GM12872 (cell line): ENCODE measurements around the gene MBD3L2B.
"Not testable (repeated sequence)": the region's sequence is repeated elsewhere in the genome, so short reads cannot be mapped to it uniquely, and the experiment has no call there.

Source experiments
- TF ChIP-seq, protein P1 (sequence below): IDR thresholded peaks from 3 replicates; pipeline ENCODE4 v1.5.1; 2011; ENCODE audit warnings: low read depth, mild to moderate bottlenecking, low read length, moderate library complexity; ENCODE audit not compliant: insufficient read depth

The MBD3L2B gene

DNA sequence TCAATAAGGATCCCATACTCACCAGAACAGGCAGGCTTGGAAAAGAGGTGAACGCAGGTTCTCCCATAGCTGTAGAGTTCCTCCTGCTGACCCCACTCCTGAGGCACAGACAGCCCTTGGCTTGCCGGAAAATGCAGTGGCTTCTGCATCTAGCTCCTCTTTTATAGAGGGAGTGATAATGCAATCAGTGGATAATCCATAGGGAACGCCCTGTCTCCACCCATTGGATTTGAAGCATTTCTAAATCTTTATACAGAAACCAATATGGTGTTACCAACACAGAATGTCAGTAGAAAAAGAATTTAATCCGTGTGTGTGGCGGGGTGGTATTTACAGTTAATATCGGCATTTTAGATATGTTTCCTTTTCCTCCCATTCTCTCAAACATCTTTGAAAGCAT, at the start of gene MBD3L2B:
Gene MBD3L2B, minus strand, starts transcription at position 101 of the 400 bp plus-strand sequence. Its CDS starts 34 bp downstream, at position 67.
- TF ChIP-seq, protein P1, sequence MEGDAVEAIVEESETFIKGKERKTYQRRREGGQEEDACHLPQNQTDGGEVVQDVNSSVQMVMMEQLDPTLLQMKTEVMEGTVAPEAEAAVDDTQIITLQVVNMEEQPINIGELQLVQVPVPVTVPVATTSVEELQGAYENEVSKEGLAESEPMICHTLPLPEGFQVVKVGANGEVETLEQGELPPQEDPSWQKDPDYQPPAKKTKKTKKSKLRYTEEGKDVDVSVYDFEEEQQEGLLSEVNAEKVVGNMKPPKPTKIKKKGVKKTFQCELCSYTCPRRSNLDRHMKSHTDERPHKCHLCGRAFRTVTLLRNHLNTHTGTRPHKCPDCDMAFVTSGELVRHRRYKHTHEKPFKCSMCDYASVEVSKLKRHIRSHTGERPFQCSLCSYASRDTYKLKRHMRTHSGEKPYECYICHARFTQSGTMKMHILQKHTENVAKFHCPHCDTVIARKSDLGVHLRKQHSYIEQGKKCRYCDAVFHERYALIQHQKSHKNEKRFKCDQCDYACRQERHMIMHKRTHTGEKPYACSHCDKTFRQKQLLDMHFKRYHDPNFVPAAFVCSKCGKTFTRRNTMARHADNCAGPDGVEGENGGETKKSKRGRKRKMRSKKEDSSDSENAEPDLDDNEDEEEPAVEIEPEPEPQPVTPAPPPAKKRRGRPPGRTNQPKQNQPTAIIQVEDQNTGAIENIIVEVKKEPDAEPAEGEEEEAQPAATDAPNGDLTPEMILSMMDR, result not testable (repeated sequence)

DNA sequence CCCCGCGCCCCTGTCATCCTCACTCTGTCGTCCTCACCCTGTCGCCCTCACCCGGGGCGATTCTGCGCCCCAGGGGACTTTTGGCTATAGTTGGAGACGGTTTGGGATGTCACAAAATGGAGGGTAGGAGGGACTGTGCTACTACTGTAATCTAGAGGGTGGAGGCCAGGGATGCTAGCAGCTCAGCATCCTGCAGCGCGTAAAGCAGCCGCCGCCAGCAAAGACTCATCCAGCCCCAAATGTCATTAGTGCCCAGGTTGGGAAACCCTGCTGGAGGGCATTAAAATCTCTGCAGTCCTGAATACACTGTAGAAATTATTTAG, 48.6 kb upstream of the MBD3L2B start:
- TF ChIP-seq, protein P1, result no peak

DNA sequence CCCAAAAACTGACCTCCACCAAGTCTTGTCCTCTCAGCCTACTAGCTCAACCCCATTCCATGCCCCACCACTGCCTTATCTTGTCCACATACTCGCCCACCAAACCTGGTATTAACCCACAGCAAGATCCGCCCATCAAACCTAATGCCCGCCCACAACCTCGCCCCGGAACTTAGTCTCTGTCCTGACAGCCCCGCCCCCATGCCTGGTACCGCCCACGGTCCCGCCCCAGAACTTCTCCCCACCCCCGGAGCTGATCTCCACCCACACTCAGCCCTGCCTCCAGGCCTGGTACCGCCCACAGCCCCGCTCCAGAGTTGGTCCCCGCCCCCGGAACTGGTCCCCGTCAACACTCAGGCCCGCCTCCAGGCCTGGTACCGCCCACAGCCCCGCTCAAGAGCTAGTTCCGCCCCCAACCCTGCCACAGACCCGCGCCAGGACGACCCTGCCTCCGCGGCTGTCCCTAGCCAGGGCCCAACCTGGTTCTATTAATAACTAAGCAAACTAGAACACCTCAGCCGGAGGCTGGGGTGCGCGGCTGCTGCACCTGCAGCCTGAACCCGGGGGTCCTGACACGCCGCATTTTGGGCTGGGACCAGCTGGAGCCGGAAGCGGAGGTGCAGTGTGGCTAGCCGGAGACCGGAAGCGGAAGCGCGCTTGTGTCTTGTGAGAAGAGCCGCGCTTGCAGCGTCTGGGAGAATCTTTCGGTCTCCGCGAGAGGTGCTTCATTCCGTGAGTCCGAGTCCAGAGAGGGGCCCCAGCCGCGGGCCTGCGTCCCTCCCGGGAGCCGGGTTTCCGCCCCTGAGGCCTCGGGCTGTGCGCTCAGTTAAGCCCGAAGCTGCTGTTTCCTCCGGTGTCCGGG, 48.0 kb upstream of the MBD3L2B start, which contains the start of gene ZNF557:
Gene ZNF557, plus strand, starts transcription at position 662 of the 862 bp plus-strand sequence. CDS start 5,372 bp downstream, outside the sequence.
- TF ChIP-seq, protein P1, result no peak

DNA sequence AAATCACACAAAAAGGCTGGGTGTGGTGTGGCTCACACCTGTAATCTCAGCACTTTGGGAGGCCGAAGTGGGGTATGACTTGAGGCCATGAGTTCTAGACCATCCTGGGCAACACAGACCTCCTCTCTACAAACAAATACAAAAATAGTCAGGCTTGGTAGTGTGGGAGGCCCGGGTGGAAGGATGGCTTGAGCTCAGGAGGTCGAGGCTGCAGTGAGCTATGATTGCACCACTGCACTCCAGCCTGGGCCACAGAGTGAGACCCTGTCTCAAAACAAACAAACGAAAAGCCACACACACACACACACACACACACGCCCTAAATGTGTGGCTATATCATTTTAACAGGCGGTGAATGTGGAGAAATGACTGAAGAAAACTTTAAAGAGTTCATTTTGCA, 47.4 kb upstream of the MBD3L2B start:
- TF ChIP-seq, protein P1, result no peak

DNA sequence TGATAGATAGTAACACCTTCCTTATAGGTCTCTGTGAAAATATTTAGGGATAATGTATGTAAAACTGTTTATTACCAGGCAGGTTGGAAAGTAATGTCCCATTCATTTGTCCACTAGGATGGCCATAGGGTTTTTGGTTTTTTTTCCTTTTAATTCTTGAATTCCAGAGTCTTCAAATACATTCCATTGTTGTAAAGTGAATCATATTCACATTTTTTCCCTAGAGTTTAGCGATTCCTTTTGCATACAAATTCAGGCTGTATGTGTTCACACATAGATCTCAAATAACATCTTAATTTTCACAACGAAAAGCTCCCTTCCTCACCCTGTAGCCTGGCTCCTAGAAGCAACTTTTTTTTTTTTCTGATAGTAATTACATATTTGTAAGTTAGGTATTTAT, 46.5 kb upstream of the MBD3L2B start:
- TF ChIP-seq, protein P1, result no peak

DNA sequence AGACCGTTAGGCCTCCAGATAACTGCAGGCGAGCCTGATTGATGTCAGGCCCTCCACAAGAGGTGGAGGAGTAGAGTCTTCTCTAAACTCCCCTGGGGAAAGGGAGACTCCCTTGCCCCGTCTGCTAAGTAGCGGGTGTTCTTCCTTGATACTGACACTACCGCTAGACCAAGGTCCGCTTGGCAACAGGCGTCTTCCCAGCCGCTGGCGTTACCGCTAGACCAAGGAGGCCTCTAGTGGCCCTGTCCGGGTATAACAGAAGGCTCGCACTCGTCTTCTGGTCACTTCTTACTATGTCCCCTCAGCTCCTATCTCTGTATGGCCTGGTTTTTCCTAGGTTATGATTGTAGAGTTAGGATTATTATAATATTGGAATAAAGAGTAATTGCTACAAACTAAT, 45.9 kb upstream of the MBD3L2B start:
- TF ChIP-seq, protein P1, result peak; percentile 51; the same call in 2 of the 3 replicates

DNA sequence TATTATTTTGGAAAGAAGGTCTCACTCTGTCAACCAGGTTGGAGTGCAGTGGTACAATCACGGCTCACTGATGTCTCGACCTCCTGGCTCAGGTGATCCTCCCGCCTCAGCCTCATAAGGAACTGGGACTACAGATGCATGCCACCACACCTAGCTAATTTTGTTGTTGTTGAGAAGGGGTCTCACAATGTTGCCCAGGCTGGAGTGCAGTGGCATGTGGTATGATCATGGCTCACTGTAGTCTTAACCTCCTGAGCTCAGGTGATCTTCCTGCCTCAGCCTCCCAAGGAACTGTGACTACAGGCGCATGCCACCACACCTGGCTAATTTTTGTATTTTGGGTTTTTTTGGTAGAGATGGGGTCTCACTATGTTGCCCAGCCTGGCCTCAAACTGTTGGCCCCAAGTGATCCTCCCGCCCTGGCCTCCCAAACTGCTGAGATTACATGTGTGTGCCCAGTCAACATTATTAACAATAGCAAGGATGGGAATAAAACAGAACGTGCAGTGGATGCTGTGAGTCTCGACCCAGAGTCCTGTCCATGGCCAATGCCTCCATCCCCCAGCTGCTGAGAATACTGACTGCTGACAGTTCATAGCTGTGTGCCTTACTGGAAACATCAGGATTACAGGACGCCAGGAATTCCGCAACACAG, 42.7 kb upstream of the MBD3L2B start:
- TF ChIP-seq, protein P1, result no peak
